Measurements from ENCODE around the gene MRC2.

Gene MRC2

GRCh38 chr17:62705156-62705777 lies 77.8 kb downstream of the MRC2 start:
- no peak for DNase-seq

- no peak for DNase-seq
Measured at GRCh38 chr17:62705778-62706597, 78.5 kb downstream of the MRC2 start.

- no peak for DNase-seq
Measured at GRCh38 chr17:62706598-62707424, 79.3 kb downstream of the MRC2 start.

GRCh38 chr17:62707425-62707739 lies 79.9 kb downstream of the MRC2 start:
- no peak for DNase-seq

GRCh38 chr17:62708587-62708986 lies 81.1 kb downstream of the MRC2 start:
- DNase-seq = no peak

- no peak for DNase-seq
Measured at GRCh38 chr17:62712171-62712581, 84.7 kb downstream of the MRC2 start.

GRCh38 chr17:62713086-62713881 lies 85.8 kb downstream of the MRC2 start:
- DNase-seq = no peak

GRCh38 chr17:62714016-62714777 lies 86.7 kb downstream of the MRC2 start:
- DNase-seq = no peak

GRCh38 chr17:62715882-62716390 lies 88.5 kb downstream of the MRC2 start:
- DNase-seq = no peak

- no peak for DNase-seq
Measured at GRCh38 chr17:62716834-62717588, 89.5 kb downstream of the MRC2 start.

- no peak for DNase-seq
Measured at GRCh38 chr17:62717589-62717855, 90.1 kb downstream of the MRC2 start.

GRCh38 chr17:62717889-62718288 lies 90.4 kb downstream of the MRC2 start:
- no peak for DNase-seq

- DNase-seq = no peak
Measured at GRCh38 chr17:62718429-62718828, 91.0 kb downstream of the MRC2 start.

- DNase-seq = no peak
Measured at GRCh38 chr17:62719586-62719985, 92.1 kb downstream of the MRC2 start.

- DNase-seq = no peak
Measured at GRCh38 chr17:62720126-62720850, 92.8 kb downstream of the MRC2 start.

GRCh38 chr17:62722625-62723024 lies 95.2 kb downstream of the MRC2 start:
- DNase-seq = no peak

GRCh38 chr17:62723842-62724241 lies 96.4 kb downstream of the MRC2 start:
- no peak for DNase-seq

- no peak for DNase-seq
Measured at GRCh38 chr17:62724398-62725146, 97.1 kb downstream of the MRC2 start.

GRCh38 chr17:62725791-62726249 lies 98.3 kb downstream of the MRC2 start:
- DNase-seq = no peak

Measured in 8988T (cell line).